T-cell (primary cell): Measurements from ENCODE around the gene CELSR2. TPM values are rescaled to one million over a fixed set of nuclear protein-coding genes. Genes with fewer than 3 reads are reported as not detected.
A peak's percentile ranks its signal among the peaks of the same experiment; 100 is the strongest.
"Not testable (repeated sequence)": the region's sequence is repeated elsewhere in the genome, so short reads cannot be mapped to it uniquely, and the experiment has no call there.

Experiments
- ATAC-seq, 4 experiments: fragments of 200-7000 bp in 3 of 4; fragments of 150-1000 bp in 1 of 4; cut with Tn5 transposase; replicated peaks in 1 of 4; 1 replicate in 3 of 4; 2 replicates in 1 of 4; pipeline ENCODE4 v1.10.0; 2021; ENCODE audit warnings: moderate library complexity in 3 of 4, mild to moderate bottlenecking in 2 of 4, moderate number of reproducible peaks in 1 of 4
- CTCF ChIA-PET, 2 donors: fragments of 300-600 bp; sonication (Branson Sonifier 250); formaldehyde crosslinking; loops; one replicate each; lab custom pipeline; 2022; ENCODE audit warnings: antibody characterized with exemption in 2 of 2; lab: Charles Lee
- POLR2A ChIA-PET, 2 donors: fragments of 300-600 bp; sonication (Branson Sonifier 250); formaldehyde crosslinking; loops; one replicate each; lab custom pipeline; 2022; ENCODE audit warnings: antibody characterized with exemption in 2 of 2; lab: Charles Lee
- DNase-seq, 35 experiments: peaks; one replicate each; pipeline versions ENCODE4 v3.0.0 to v3.0.0-alpha.2; 2013 to 2023
- H3K27ac ChIP-seq: one replicate; pipeline ENCODE4 v1.5.1; 2013; ENCODE audit warnings: low read length
- H3K27me3 ChIP-seq, 2 experiments: replicated peaks in 1 of 2; 1 replicate in 1 of 2; 2 replicates in 1 of 2; pipeline versions ENCODE4 v1.6.1 to v1.7.0; 2013; ENCODE audit warnings: low read length in 1 of 2, mixed read lengths in 1 of 2; ENCODE audit not compliant: control insufficient read depth in 2 of 2, insufficient read depth in 2 of 2; ENCODE audit errors: extremely low read depth in 1 of 2
- H3K36me3 ChIP-seq, 2 donors: 1 replicate in 1 of 2; 2 replicates in 1 of 2; pipeline versions ENCODE4 v1.6.1 to v1.7.0; 2013; ENCODE audit warnings: low read length in 1 of 2; ENCODE audit not compliant: control insufficient read depth in 2 of 2, insufficient read depth in 1 of 2; ENCODE audit errors: extremely low read depth in 1 of 2
- H3K4me1 ChIP-seq, 2 experiments: 1 replicate in 1 of 2; 2 replicates in 1 of 2; pipeline versions ENCODE4 v1.6.1 to v1.7.0; 2013; ENCODE audit warnings: low read length in 2 of 2, mixed read lengths in 1 of 2; ENCODE audit not compliant: insufficient read depth in 2 of 2, control insufficient read depth in 1 of 2; ENCODE audit errors: extremely low read depth in 1 of 2
- H3K4me3 ChIP-seq, 2 donors: 1 replicate in 1 of 2; 2 replicates in 1 of 2; pipeline versions ENCODE4 v1.5.1 to v1.7.0; 2013; ENCODE audit warnings: mild to moderate bottlenecking in 2 of 2, low read length in 1 of 2, moderate library complexity in 1 of 2; ENCODE audit not compliant: control insufficient read depth in 1 of 2; ENCODE audit errors: extremely low read depth in 1 of 2
- H3K9me3 ChIP-seq: 2 replicates; pipeline ENCODE4 v1.7.0; 2013
- H3K27ac Mint-ChIP-seq, 2 donors: one replicate each; pipeline ENCODE4 v1.8.0; 2020 to 2021; ENCODE audit warnings: mild to moderate bottlenecking in 2 of 2, mixed read lengths in 2 of 2
- H3K27me3 Mint-ChIP-seq, 2 donors: one replicate each; pipeline ENCODE4 v1.8.0; 2021 to 2022; ENCODE audit warnings: mixed read lengths in 2 of 2
- H3K36me3 Mint-ChIP-seq: one replicate; pipeline ENCODE4 v1.8.0; 2021; ENCODE audit warnings: mixed read lengths
- H3K4me1 Mint-ChIP-seq, 3 donors: one replicate each; pipeline ENCODE4 v1.8.0; 2020 to 2022; ENCODE audit warnings: mixed read lengths in 3 of 3, mild to moderate bottlenecking in 1 of 3
- H3K4me3 Mint-ChIP-seq, 3 donors: one replicate each; pipeline ENCODE4 v1.8.0; 2020 to 2022; ENCODE audit warnings: mild to moderate bottlenecking in 3 of 3, mixed read lengths in 3 of 3, moderate library complexity in 3 of 3
- H3K9me3 Mint-ChIP-seq, 3 donors: one replicate each; pipeline ENCODE4 v1.8.0; 2020 to 2022; ENCODE audit warnings: mixed read lengths in 3 of 3
- WGBS: methylation state at CpG from one replicate; pipeline ENCODE4 v1.1.5; 2013; ENCODE audit warnings: missing lambda C conversion rate; ENCODE audit not compliant: insufficient coverage; 5-methylcytosine and 5-hydroxymethylcytosine counted together
- total RNA-seq, 35 experiments: library from RNA in 6 of 35; stranded (reverse) in 6 of 35; fragments of 120-200 nt in 1 of 35; gene quantifications; one replicate each; pipeline versions ENCODE4 v1.2.1 to v1.2.4 and lab custom pipeline; 2013 to 2026

Gene CELSR2
- total RNA-seq, 5 donors from 2014 or later (not counting 1 experiment from before 2014, with no cell fraction given): 4.1 to 5.3 (median 4.7) TPM

- Histone ChIP-seq H3K4me1 (no peaks in the 10 kb centered on the region), H3K27me3 (peaks cover 0 to 40% of the 10 kb centered on the region in 2 experiments), H3K36me3 (no peaks in the 10 kb centered on the region), H3K27ac (no peak overlapping the region), H3K9me3 (no peaks in the 10 kb centered on the region), H3K4me3 (no peak overlapping the region)
- ChIA-PET POLR2A (no interaction called here), CTCF (no interaction called here)
- no peak for DNase-seq
- WGBS: 88% methylated on average over 17 of the region's 20 CpGs
- Mint-ChIP-seq H3K4me3 (no peak overlapping the region), H3K27ac (peak overlapping the region in 1 of 2 donors; percentile 20), H3K27me3 (peaks cover 8 to 29% of the 10 kb centered on the region in 2 donors), H3K9me3 (no peaks in the 10 kb centered on the region), H3K4me1 (no peaks in the 10 kb centered on the region), H3K36me3 (no peaks in the 10 kb centered on the region)
- no peak for ATAC-seq
Observed at GRCh38 chr1:109299558-109300343, 50.4 kb downstream of the CELSR2 start.

- Histone ChIP-seq H3K9me3 (no peaks in the 10 kb centered on the region), H3K4me1 (no peaks in the 10 kb centered on the region), H3K27ac (no peak overlapping the region), H3K4me3 (no peak overlapping the region), H3K27me3 (peaks cover 0 to 41% of the 10 kb centered on the region in 2 experiments), H3K36me3 (no peaks in the 10 kb centered on the region)
- DNase-seq (no peak), ATAC-seq (no peak)
- peaks cover 5 to 27% of the 10 kb centered on the region in 2 donors for H3K27me3 Mint-ChIP-seq
- CTCF ChIA-PET: no interaction called here
- H3K9me3 Mint-ChIP-seq: no peaks in the 10 kb centered on the region
- H3K4me1 Mint-ChIP-seq: no peaks in the 10 kb centered on the region
- no peaks in the 10 kb centered on the region for H3K36me3 Mint-ChIP-seq
- 72% methylated on average over 11 of the region's 16 CpGs for WGBS
- POLR2A ChIA-PET: no interaction called here
- H3K4me3 Mint-ChIP-seq: no peak overlapping the region
- H3K27ac Mint-ChIP-seq: no peak overlapping the region
Observed at GRCh38 chr1:109300650-109301151, 51.4 kb downstream of the CELSR2 start.

GRCh38 chr1:109301874-109302273 lies 52.5 kb downstream of the CELSR2 start:
- Histone ChIP-seq H3K27ac (no peak overlapping the region), H3K36me3 (no peaks in the 10 kb centered on the region), H3K4me3 (no peak overlapping the region), H3K4me1 (no peaks in the 10 kb centered on the region), H3K27me3 (peaks cover 0 to 35% of the 10 kb centered on the region in 2 experiments), H3K9me3 (no peaks in the 10 kb centered on the region)
- WGBS: 69% methylated on average over 4 of the region's 5 CpGs
- CTCF ChIA-PET: no interaction called here
- Mint-ChIP-seq H3K27ac (no peak overlapping the region), H3K4me1 (no peaks in the 10 kb centered on the region), H3K4me3 (no peak overlapping the region), H3K36me3 (no peaks in the 10 kb centered on the region), H3K27me3 (peaks cover 4 to 21% of the 10 kb centered on the region in 2 donors), H3K9me3 (no peaks in the 10 kb centered on the region)
- DNase-seq (no peak), ATAC-seq (no peak)
- POLR2A ChIA-PET: no interaction called here

- Mint-ChIP-seq H3K27ac (no peak overlapping the region), H3K4me1 (no peaks in the 10 kb centered on the region), H3K27me3 (peaks cover 13 to 21% of the 10 kb centered on the region in 2 donors), H3K9me3 (no peaks in the 10 kb centered on the region), H3K4me3 (no peak overlapping the region), H3K36me3 (no peaks in the 10 kb centered on the region)
- 76% methylated on average over 3 of the region's 8 CpGs for WGBS
- Histone ChIP-seq H3K4me1 (no peaks in the 10 kb centered on the region), H3K36me3 (no peaks in the 10 kb centered on the region), H3K27ac (no peak overlapping the region), H3K27me3 (peaks cover 0 to 26% of the 10 kb centered on the region in 2 experiments), H3K4me3 (no peak overlapping the region), H3K9me3 (no peaks in the 10 kb centered on the region)
- DNase-seq: no peak
- no peak for ATAC-seq
- POLR2A ChIA-PET: no interaction called here
- CTCF ChIA-PET: no interaction called here
Observed at GRCh38 chr1:109304226-109304920, 55.0 kb downstream of the CELSR2 start.

GRCh38 chr1:109305991-109306390 lies 56.7 kb downstream of the CELSR2 start:
- H3K36me3 Mint-ChIP-seq, H3K27ac Mint-ChIP-seq, H3K4me3 ChIP-seq, POLR2A ChIA-PET, DNase-seq, H3K4me1 Mint-ChIP-seq, H3K9me3 Mint-ChIP-seq, ATAC-seq, H3K9me3 ChIP-seq, H3K4me1 ChIP-seq, H3K4me3 Mint-ChIP-seq, H3K27ac ChIP-seq, H3K36me3 ChIP-seq, CTCF ChIA-PET: not testable (repeated sequence)
- 81% methylated on average over 4 of the region's 10 CpGs for WGBS
- H3K27me3 Mint-ChIP-seq: peaks cover 14 to 20% of the 10 kb centered on the region in 2 donors
- H3K27me3 ChIP-seq: peaks cover 0 to 19% of the 10 kb centered on the region in 2 experiments

GRCh38 chr1:109306832-109307273 lies 57.5 kb downstream of the CELSR2 start, which contains the start of gene MYBPHL:
MYBPHL (minus strand) TSS chr1:109307011; CDS start chr1:109306991, 20 bp downstream.
- POLR2A ChIA-PET: interaction anchor here in 1 of 2 donors (0.6 kb wide), 1 partner anchor 94 kb away, joined by 3 read pairs; no protein-coding TSS in a partner anchor
- Histone ChIP-seq H3K36me3 (no peaks in the 10 kb centered on the region), H3K4me3 (no peak within 1 kb of the TSS), H3K9me3 (no peaks in the 10 kb centered on the region), H3K4me1 (no peaks in the 10 kb centered on the region), H3K27ac (no peak within 1 kb of the TSS), H3K27me3 (peaks cover 0 to 19% of the 10 kb centered on the region in 2 experiments)
- 20% methylated on average over 1 of the region's 7 CpGs for WGBS
- Mint-ChIP-seq H3K36me3 (no peaks in the 10 kb centered on the region), H3K4me1 (no peaks in the 10 kb centered on the region), H3K9me3 (no peaks in the 10 kb centered on the region), H3K4me3 (no peak within 1 kb of the TSS), H3K27me3 (peaks cover 14 to 20% of the 10 kb centered on the region in 2 donors), H3K27ac (no peak within 1 kb of the TSS)
- no peak for ATAC-seq
- no peak for DNase-seq
- CTCF ChIA-PET: no interaction called here
